ENCODE results near the gene CTXN3.
"Not testable (repeated sequence)": the region's sequence is repeated elsewhere in the genome, so short reads cannot be mapped to it uniquely, and the experiment has no call there.

CTXN3 gene

DNA sequence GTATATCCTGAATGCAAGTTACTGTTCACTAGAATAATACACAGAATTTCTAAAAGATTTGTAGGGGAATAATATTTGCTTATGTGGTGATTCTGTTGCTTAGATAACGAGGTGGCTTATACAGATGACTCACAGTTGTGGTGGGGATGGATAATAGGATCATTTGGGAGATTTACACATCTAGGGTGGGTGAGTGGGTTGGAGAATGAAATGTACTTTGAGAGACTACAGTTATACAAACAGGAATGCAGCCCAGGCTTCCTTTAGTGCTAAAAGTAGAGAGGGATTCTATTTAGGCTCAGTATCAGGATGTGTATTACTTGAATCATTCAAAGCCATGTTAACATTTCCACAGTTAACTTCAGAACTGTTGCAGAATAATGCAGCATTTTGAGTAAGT is 1.8 kb downstream of the CTXN3 start:
- no peak for DNase-seq (ENCODE audit: low read depth in 2 of 2)

DNA sequence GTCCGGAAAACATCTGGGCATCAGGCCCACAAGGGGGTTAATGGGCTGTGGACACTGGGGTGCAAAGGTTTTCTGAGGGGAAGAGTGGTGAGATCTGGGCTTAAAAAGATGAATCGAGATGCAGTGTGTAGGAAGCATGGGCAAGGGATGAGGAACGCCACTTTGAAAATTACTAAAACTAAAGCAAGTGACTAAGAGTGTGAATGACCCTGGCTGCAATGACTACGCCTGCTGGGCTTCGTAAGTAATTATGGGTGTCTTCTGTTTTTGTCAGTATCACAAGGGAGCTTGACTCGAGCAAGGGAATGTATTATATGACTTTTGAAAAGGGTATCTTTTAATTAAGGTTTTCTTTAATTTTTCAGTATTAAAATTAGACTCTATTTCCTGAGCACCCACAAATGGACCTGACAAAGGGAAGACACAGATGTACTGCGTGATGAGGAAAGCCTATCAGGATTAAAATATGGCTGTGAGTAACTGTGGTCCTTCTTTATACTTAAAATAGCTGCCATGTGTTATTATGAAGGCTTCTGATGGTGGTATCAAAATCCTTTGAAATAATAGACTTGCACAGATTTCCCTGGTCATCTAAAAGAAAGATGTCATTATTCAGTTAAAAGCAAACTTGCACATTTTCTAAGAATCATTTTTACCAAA is 4.2 kb downstream of the CTXN3 start:
- no peak for DNase-seq (ENCODE audit: low read depth in 2 of 2)

DNA sequence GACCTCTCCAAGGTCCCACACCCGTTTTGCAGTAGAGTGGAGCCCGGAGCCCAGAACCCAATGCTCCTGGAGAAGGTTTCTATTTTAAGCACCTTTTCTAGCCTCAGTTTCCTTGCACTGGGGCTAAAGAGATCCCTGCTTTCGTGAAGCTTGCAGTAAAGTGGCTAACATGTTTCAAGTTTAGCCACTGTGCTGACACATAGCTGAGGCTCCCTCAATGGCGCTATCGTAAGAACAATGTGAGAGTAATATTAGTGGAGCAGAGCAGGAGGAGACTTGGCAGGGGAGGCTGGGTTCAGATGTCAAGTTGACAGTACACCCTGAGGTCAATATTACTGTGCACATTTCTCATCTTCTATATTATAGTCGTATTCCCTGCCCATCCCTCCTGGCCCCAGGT is 7.9 kb downstream of the CTXN3 start:
- DNase-seq (ENCODE audit: low read depth in 2 of 2), result no peak

DNA sequence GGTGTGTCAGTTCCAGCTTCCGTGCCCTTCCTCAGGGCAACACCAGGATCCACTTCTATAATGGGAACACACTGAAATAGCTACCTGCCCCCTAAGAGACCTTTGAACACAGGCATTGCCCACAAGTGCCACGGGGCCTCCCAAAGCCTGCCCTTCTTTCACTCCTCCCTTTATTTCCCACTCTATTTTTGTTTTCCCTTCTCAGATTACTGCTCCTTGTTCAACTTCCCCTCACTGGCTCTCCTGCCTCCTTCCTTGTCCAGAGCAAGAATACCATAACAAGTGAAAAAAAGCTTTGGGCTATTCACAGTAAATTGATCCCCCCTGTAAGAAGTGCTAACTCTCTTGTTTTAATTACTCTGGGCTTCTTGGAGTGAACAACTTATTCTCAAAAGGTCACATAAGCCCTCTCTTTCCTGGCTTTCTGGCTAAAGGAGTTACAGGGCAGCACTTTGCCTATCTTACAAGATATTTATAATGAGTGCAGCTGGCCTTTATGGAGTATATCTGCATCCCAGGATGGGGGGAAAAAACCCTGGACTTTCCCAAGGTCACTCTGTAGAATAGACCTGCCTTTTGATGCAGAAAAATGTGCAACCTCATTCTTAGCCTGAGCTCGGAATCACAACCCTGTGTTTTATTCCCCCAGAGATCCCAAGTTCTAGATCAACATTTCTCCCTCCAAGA is 11.3 kb downstream of the CTXN3 start:
- no peak for DNase-seq (ENCODE audit: low read depth in 2 of 2)

DNA sequence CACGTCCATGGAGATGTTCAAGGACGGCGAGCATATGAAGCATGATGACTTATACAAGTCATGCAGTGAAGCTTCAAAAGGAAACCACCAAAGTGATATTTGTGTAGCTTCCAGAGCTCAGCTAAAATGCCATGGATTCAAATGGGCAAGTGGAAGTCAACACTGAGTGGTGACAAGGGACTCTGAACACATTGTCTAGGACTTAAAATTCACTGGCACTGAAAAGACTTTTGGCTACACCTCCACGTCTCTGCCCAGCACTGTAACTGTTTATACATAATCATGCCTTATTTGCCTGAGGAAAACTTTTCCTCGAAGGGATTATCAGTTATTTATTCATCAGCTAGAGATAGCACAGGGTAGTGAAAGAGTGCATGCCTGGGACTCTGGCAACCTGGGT is 15.2 kb downstream of the CTXN3 start:
- no peak for DNase-seq (ENCODE audit: low read depth in 2 of 2)

DNA sequence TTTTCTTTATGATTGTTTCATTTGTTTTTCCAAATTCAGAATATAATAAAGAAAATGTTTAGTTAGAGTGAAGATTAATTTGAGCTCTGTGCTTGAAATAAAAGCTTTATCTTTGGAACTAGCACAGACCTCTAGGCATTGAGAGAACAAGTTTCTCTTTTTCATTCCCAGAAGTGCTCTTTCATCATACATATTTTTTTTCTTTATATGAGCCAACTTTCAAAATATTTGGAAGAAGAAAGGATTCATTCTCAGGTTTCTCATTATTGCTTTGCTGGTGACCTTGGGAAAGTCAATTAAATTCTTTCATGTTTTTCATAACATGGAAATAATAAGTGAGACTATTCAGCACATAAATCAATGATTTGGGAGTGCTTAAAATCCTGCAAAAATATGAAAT is 16.8 kb downstream of the CTXN3 start:
- DNase-seq (ENCODE audit: low read depth in 2 of 2), result no peak

DNA sequence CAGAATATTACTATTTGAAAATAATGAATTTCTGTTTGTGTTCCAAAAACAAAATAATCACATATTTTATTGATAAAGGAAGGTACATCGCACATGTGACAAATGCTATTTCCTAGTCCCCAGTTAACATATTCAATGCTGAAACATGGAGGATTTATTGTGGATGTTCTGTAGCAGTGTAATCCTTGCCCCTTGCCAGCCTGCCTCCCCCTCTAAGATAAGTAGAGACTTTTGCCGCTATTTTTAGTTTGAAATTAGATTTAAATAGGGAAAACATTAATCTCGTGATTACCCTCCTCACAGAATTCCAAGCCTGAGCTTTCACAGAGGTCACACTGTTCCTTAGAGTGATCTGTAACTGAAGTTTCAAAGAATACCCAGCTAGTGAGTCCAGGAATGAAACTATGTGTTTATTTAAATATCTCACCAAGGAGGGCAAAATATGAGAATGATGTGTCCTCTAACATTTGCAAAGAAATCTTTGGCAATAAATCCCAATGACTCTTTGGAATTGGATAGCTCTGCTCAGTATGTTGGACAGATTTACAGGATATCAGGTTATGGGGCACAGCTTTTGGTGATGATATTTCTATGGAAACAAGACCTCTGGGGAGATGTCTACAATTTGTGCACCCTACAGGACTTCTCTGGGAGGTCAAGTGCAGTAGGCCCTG is 17.3 kb downstream of the CTXN3 start:
- DNase-seq (ENCODE audit: low read depth in 2 of 2), result no peak

DNA sequence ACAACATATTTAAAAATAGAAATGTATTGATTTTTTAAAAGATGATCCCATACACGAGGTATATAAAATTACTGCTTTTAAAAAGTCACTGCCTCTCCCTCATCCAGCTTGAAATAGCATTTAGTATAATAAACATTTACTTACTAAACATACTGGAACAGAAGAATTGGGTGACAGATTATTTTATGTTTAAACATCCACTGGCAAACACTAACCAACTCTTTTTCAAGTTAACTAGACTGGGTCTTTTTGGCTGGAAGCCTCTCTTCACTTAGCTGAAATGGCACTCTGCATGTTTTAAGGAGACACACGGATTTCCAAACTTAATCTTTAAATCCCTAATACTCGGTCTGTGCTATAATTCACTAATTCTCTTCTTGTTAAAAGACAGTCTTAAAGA is 19.0 kb downstream of the CTXN3 start:
- no peak for DNase-seq (ENCODE audit: low read depth in 2 of 2)

DNA sequence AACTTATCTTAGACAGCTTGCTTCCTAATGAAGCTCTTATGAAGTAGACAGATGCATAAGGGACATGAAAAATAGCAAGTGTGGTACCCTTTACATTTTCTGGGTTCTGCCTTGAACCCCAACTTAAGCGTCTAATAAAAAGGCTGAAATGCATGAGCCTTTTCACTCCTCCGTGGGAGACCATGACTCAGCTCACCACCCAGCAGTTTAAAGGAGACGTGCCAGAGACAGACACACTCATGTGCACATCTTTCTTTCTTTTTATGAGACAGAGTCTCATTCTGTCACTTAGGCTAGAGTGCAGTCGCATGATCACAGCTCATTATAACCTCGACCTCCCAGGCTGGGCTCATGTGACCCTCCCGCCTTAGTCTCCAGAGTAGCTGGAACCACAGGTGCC is 22.3 kb downstream of the CTXN3 start:
- no peak for DNase-seq (ENCODE audit: low read depth in 2 of 2)

DNA sequence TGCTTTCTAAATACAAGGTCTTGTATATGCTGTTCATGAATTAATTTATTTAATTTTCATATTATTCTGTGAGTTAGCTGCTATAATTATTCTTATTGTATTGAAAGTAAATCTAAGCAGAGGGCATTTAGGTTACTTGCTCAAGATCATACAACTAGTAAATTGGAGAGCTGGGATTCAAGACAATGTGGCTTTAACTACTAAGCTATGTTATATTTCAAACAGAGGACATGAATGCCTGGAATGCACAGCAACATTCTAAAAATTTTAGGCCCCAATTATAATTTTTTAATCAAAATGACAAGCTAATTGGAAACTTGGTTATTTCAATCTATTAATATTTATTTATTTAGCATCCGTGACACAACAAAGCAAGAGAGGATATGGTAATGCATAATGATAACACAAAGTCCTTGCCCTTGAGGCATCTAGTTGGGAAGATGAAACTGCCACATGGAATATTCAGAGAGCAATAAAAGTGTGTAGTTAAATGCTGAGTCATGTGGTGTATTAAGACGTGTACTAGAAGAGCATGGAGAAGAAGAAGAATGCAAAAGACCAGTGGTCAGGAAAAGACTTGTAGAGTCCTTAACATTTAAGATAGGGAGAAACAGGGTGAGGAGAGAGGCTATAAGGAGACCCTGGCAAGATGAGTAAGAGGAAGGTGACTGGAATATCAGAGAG is 24.4 kb downstream of the CTXN3 start:
- no peak for DNase-seq (ENCODE audit: low read depth in 2 of 2)

DNA sequence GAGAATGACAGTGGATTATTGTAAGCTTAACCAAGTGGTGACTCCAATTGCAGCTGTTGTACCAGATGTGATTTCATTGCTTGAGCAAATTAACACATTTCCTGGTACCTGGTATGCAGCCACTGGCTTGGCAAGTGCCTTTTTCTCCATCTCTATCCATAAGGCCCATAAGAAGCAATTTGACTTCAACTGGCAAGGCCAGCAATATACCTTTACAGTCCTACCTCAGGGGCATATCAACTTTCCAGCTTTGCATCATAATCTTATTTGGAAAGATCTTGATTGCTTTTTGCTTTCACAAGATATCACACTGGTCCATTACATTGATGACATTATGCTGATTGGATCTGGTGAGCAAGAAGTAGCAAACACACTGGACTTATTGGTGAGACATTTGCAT is 28.1 kb downstream of the CTXN3 start:
- not testable (repeated sequence) for DNase-seq (ENCODE audit: low read depth in 2 of 2)

DNA sequence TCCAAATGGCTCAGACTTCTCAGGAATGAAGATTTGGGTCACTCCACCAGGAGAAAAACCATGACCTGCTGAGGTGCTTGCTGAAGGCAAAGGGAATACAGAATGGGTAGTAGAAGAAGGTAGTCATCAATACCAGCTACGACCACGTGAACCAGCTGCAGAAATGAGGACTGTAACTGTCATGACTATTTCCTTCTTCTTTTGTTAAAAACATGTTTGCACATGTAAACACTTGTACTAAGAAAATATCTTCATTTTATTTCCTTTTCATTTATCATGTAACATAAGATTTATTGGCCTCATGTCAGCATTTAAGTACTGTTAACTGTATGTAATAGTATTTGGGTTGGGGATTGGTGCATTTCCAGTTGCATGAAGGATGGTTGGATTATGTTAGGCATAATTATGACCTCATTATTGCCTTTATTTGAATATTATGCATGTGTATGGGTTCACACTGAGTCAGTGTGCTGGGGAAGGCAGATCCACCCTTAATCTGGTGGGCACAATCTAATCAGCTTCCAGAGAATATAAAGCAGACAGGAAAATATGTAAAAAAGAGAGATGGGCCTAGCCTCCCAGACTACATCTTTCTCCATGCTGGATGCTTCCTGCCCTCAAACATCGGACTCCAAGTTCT is 30.9 kb downstream of the CTXN3 start:
- DNase-seq (ENCODE audit: low read depth in 2 of 2), result not testable (repeated sequence)

DNA sequence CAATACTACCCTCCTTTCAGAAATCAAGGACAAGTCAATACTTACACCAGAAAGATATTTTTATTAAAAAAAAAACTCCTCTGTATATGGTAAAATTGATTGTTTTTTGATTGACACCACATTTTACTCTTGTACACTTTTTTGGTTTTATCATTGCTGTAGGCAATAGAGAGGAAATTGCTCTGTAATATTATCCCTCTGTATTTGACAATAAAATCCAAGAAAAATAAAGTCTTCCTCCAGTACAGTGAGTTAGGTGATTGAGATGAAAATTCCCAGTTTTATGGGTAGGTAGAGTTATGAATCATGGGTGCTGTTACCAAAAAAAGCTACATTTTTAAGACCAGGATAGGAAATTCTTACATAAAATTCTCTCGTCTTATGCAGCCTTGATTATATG is 31.7 kb downstream of the CTXN3 start:
- DNase-seq (ENCODE audit: low read depth in 2 of 2), result no peak

DNA sequence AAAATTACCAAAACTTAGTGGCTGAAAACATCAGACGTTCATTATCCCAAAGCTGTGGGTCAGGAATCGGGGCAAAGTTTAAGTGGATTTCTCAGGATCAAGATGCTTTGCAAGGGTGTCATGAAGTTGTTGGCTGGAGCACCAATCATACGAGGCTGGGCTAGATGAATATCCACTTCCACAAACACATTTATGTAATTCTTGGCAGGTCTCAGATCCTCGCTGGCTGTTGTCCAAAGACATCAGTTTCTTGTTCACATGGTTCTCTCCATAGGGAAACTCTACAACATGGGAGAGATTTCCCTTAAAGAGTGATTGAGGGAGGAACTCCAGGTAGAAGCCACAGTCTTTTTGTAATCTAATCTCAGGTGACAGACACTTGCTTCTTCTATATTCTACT is 34.1 kb downstream of the CTXN3 start:
- no peak for DNase-seq (ENCODE audit: low read depth in 2 of 2)

DNA sequence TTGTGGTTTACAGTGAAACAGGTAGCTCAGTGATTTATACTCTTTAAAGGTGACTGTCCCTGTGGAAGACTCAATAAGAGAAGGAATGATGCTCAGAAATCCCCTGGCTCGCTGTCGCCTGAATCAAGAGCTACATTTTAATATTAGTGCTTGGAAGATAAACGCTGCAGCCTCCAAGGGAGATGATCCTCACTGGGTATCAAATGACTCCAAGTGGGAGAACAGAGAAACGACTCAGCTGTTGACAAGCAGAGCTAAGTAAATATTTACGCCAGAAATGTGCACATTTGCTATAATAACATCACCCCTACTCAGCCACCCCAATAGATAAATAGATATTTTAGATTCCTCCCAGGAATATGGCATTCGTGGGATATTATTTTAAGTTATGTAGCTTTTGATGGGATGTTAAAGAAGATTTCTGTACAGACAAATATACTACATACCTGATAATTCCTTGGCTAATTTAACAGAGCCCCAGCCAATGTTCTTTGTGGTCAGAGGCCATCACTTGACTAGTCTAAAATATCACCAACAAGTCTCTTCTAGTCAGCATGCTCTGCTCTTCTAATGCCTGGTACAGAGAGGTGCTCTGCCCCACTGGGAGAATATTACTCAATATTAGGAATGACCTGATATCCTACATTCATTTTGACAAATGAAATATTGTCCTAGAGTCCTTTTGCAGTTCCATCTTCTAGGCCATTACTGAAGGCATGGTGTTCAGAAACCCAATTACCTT is 36.0 kb downstream of the CTXN3 start:
- DNase-seq (ENCODE audit: low read depth in 2 of 2), result no peak

DNA sequence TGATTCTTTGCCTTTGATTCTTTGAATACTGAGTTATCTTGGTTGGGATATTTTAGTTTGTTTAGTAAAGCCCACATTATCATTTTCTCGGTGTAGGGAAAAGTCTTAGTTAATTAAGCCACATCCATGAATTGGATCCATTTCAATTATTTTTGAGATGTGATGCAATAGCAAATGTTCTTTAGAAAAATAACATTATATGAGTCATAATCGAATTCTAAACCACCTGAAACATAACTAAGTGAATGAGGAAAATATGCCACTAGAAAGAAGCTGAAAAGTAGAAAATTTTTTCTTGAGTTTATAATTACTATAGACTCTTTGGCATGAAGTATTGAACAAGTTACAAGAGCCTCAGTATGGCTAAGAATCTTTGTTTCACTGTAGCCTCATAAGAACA is 36.8 kb downstream of the CTXN3 start:
- DNase-seq (ENCODE audit: low read depth in 2 of 2), result no peak

DNA sequence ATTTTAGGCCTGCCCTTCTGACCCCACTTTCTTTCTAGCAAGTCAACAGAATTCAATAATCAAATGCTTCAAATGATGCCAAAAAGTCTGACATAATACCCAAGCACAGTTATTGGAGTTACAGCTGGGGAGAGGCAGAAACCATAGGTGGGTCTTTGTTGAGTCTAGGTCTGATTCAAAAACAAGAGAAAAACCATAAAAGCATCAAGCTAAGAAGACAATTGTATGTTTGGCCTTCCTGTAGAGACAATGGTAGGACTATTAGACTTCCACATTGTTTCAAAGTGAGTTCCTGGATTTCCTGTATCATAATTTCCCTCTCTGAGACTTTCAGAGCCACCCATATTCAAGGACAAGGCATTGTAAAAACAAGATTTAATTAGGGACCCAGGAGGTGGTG is 37.5 kb downstream of the CTXN3 start:
- no peak for DNase-seq (ENCODE audit: low read depth in 2 of 2)

DNA sequence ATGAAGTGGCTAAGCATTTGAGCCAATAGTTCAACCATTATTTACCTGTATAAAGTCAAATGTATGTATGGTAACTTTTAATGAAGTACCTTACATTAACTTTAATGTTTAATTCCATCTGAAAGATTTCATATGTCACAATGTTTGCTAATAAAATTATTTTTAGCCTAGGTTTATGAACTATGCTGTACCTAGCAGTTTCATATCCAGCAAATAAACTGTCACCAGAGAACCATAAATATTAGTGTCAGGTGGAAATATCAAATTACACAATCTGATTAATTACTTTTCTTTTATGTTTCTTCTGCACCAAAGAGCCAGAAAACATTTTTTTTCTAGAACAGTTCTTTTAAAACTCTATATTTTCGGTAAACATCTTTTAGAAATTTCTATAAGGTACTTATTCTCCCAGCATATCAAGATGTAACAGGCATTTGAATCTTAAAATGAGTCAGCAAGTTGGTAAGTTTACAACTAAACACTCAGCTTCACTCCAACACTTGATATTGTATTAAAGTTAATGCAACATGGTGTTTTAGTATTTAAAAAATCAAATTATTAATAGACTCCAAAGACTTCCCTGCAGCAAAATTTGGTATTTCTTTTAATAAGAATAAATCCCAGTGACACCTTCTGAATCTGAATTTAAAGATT is 45.8 kb downstream of the CTXN3 start:
- no peak for DNase-seq (ENCODE audit: low read depth in 2 of 2)

DNA sequence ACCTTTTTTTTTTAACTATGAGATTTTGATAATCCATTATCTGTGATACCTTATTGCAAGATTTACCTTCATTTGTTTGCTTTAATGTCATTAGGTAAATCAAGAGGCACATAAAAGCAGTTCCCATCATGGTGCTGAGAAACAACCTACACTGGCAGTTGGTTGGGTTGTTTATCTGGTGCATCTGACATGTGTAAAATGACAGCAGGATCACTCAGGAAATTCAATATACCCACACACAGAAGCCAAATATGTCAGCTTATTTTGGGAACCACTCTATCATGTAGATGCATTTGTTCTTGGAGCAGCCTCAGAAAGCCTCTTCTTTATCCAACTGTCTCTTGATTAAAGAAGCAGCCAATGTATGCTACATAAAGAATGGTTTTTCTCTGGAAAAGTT is 46.5 kb downstream of the CTXN3 start:
- no peak for DNase-seq (ENCODE audit: low read depth in 2 of 2)

DNA sequence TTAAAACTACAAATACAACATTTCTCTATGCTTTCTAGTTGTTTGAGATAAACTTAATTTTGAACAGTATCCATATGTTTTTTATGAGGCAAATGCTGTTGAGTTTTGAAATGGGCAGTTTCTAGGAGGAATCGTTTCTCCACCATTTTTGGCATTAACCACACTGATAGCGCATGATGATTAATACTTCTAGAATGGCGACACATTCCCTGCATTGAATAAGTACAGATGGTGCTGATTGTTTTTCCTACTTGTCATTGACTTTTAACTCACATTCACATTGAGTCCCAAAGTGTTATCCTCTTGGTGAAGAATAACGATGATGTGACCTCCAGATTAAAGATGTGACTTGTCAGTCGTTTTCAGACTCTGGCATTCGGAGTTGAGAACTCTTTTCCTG is 47.8 kb downstream of the CTXN3 start:
- DNase-seq (ENCODE audit: low read depth in 2 of 2), result no peak
